Activated CD8-positive, alpha-beta T cell treated with anti-CD3 and anti-CD28 coated beads, Interleukin-2, amount 10 ng/mL, durations not matched to agents 7 days and 5 days (primary cell): ENCODE data around the gene NCCRP1. TPM values are rescaled to one million over a fixed set of nuclear protein-coding genes. Genes with fewer than 3 reads are reported as not detected.
"Not testable (repeated sequence)": the region's sequence is repeated elsewhere in the genome, so short reads cannot be mapped to it uniquely, and the experiment has no call there.

Experiments
- ATAC-seq: fragments of 150-1000 bp; cut with Tn5 transposase; one replicate; pipeline ENCODE4 v1.10.0; 2021; ENCODE audit warnings: moderate library complexity
- CTCF ChIA-PET: fragments of 350-600 bp; sonication (Branson Sonifier 250); formaldehyde crosslinking; loops from one replicate; lab custom pipeline; 2021; ENCODE audit warnings: antibody characterized with exemption; lab: Charles Lee
- POLR2A ChIA-PET: fragments of 350-600 bp; sonication (Branson Sonifier 250); formaldehyde crosslinking; loops from one replicate; lab custom pipeline; 2021; ENCODE audit warnings: antibody characterized with exemption; lab: Charles Lee
- DNase-seq: peaks from one replicate; pipeline ENCODE4 v3.0.0-alpha.2; 2020
- H3K27ac Mint-ChIP-seq: one replicate; pipeline ENCODE4 v1.8.0; 2021; ENCODE audit warnings: mild to moderate bottlenecking, mixed read lengths
- H3K27me3 Mint-ChIP-seq: one replicate; pipeline ENCODE4 v1.8.0; 2021; ENCODE audit warnings: low read depth, mixed read lengths
- H3K36me3 Mint-ChIP-seq: one replicate; pipeline ENCODE4 v1.8.0; 2021; ENCODE audit warnings: low read depth, mixed read lengths
- H3K4me1 Mint-ChIP-seq: one replicate; pipeline ENCODE4 v1.8.0; 2021; ENCODE audit warnings: low read depth, mixed read lengths
- H3K4me3 Mint-ChIP-seq: one replicate; pipeline ENCODE4 v1.8.0; 2021; ENCODE audit warnings: mild to moderate bottlenecking, mixed read lengths
- H3K9me3 Mint-ChIP-seq: one replicate; pipeline ENCODE4 v1.8.0; 2022; ENCODE audit warnings: mixed read lengths; ENCODE audit not compliant: insufficient read depth
- total RNA-seq, 2 experiments: library from RNA; stranded (reverse); gene quantifications; one replicate each; pipeline ENCODE4 v1.2.3, GENCODE V29; 2021

Gene NCCRP1
- total RNA-seq, 2 experiments from 2014 or later, result not detected

DNA sequence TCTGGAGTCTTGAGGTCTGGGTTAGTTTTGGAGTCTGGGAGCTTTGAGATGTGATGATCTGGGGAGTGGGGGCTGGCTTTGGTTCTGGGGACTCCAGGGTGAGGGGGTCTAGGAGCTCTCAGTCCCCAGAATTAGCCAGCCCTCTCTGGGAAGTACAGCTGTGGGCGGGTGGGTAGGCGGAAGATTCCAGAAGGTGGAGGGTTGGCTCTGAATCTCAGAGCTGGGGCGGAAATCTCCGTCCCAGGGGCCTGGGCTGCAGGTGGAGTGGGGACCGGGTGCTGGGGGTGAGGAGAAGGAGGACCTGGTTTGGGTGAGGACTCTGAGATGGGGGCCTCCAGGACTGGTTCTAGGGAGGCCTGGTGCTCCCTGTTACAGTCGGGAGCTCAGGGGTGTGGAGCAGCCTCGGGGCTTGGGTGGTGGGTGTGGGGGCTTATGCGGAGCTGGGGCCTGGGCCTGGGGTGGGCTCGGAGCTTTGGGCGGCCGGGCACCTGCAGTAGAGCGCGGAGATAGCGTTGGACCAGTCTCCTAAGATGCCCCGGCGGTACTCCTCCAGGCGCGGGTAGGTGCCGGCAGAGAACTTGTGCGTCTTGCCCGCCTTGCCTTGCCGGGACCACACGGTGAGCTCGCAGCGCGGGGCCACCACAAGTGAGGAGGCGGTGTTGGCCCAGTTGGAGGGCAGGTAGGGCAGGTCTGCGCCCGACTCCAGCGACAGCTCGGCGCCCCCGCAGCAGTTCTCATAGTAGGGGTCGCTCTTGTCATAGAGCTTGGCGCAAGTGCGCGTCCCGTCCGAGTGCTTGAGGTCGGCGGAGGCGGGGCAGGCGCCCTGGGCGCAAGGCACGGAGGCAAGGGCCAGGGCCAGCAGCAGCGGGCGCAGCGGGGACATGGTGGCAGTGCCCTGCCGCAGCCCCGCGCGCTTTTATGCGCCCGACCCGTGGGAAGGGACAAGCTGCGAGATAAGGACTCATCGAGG lies 6.9 kb downstream of the NCCRP1 start, which contains the start of gene SYCN:
Gene SYCN, minus strand, starts transcription at position 892 of the 970 bp plus-strand sequence. Its CDS starts 9 bp downstream, at position 883.
- no peaks in the 10 kb centered on the region for H3K9me3 Mint-ChIP-seq
- POLR2A ChIA-PET, result no interaction called here
- peaks cover 50% of the 10 kb centered on the region for H3K27me3 Mint-ChIP-seq
- no peaks in the 10 kb centered on the region for H3K36me3 Mint-ChIP-seq
- no peaks in the 10 kb centered on the region for H3K4me1 Mint-ChIP-seq
- H3K27ac Mint-ChIP-seq, result no peak within 1 kb of the TSS
- DNase-seq (no peak), ATAC-seq (no peak)
- CTCF ChIA-PET, result interaction anchor here (0.6 kb wide), 1 partner anchor 198 kb away, joined by 3 read pairs; no protein-coding TSS in a partner anchor
- no peak within 1 kb of the TSS for H3K4me3 Mint-ChIP-seq

GRCh38 chr19:39205449-39205764 lies 8.6 kb downstream of the NCCRP1 start:
- H3K36me3 Mint-ChIP-seq, result no peaks in the 10 kb centered on the region
- ATAC-seq, result no peak
- CTCF ChIA-PET, result interaction anchor here (0.6 kb wide), 1 partner anchor 63 kb away, joined by 3 read pairs; no protein-coding TSS in a partner anchor

DNA sequence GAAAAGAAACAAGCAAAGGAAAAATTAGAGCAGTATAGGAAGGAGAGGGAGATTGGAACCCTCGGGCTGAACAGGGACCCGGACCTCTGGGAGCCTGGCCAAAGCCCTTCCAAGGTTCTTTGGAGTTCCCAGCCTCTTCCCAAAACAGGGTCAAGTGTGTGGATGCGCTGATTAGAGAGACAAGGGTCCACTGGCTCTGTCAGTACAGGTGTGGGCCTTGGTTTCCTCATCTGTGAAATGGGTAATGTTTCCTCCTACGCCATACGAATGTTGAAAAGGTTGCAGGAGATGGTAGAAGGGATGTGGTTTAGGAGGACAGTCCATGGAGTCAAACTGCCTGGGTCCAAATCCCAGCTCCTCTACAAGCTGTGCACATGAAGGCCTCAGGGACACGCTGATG lies 9.4 kb downstream of the NCCRP1 start:
- no peak overlapping the region for H3K27ac Mint-ChIP-seq
- ATAC-seq, result no peak
- H3K27me3 Mint-ChIP-seq, result peaks cover 45% of the 10 kb centered on the region

More at GRCh38 chr19:39205449-39205764, 8.6 kb downstream of the NCCRP1 start:
- no peak overlapping the region for H3K4me3 Mint-ChIP-seq
- no peaks in the 10 kb centered on the region for H3K4me1 Mint-ChIP-seq
- no peak overlapping the region for H3K27ac Mint-ChIP-seq
- DNase-seq, result no peak
- POLR2A ChIA-PET, result no interaction called here
- peaks cover 50% of the 10 kb centered on the region for H3K27me3 Mint-ChIP-seq
- H3K9me3 Mint-ChIP-seq, result no peaks in the 10 kb centered on the region

DNA sequence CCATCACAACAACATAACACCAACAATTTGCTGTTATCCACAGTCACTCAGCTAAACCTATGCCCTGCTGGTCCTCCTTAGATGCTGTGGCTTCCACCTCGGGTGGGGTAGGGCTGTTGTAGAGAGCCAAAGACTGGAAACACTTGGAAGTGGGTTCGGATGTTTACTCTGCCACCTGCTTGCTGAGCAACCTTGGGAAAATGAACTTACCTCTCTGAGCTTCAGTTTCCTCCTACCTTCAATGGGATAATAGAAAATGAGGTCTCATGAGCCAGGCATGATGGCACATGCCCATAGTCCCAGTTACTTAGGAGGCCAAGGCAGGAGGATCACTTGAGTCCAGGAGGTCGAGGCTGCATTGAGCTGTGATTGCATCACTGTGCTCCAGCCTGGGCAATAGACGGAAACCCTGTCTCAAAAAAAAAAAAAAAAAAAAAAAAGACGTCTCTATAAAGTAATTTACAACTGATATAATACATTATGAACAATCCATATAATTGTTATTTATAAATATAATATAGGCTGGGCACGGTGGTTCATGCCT lies 10.6 kb downstream of the NCCRP1 start:
- H3K4me1 Mint-ChIP-seq, result no peaks in the 10 kb centered on the region
- H3K4me3 Mint-ChIP-seq, result no peak overlapping the region
- ChIA-PET POLR2A (no interaction called here), CTCF (no interaction called here)
- peaks cover 41% of the 10 kb centered on the region for H3K27me3 Mint-ChIP-seq
- no peaks in the 10 kb centered on the region for H3K9me3 Mint-ChIP-seq
- ATAC-seq (no peak), DNase-seq (no peak)
- H3K36me3 Mint-ChIP-seq, result no peaks in the 10 kb centered on the region
- no peak overlapping the region for H3K27ac Mint-ChIP-seq

More for the DNA sequence above, 9.4 kb downstream of the NCCRP1 start:
- Mint-ChIP-seq H3K36me3 (no peaks in the 10 kb centered on the region), H3K4me3 (no peak overlapping the region), H3K4me1 (no peaks in the 10 kb centered on the region), H3K9me3 (no peaks in the 10 kb centered on the region)
- ChIA-PET POLR2A (no interaction called here), CTCF (interaction anchor here (0.6 kb wide), 1 partner anchor 63 kb away, joined by 3 read pairs; no protein-coding TSS in a partner anchor)
- DNase-seq, result no peak

- H3K4me3 Mint-ChIP-seq, result no peak overlapping the region
- H3K27ac Mint-ChIP-seq, result no peak overlapping the region
- POLR2A ChIA-PET, result no interaction called here
Measured at GRCh38 chr19:39208175-39208795, 11.5 kb downstream of the NCCRP1 start.

DNA sequence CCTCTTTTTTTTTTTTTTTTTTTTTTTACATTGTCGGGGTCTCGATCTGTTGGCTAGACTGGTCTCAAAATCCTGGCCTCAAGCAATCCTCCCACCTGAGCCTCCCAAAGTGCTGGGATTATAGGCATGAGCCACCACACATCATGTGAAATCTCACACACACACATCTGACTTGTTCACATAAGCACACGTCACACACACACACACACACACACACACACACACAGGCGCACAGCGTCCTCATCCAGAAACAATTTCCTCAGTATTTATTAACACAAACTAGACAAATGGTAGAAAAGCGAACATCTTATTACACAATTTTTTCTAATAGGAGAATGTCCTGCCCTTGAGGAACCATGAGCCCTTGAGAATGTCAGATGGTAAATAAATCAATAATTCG lies 12.4 kb downstream of the NCCRP1 start:
- H3K36me3 Mint-ChIP-seq, result no peaks in the 10 kb centered on the region
- DNase-seq, result no peak
- H3K27me3 Mint-ChIP-seq, result peaks cover 26% of the 10 kb centered on the region
- no peak overlapping the region for H3K27ac Mint-ChIP-seq
- no peaks in the 10 kb centered on the region for H3K4me1 Mint-ChIP-seq
- no peak for ATAC-seq
- H3K4me3 Mint-ChIP-seq, result no peak overlapping the region
- POLR2A ChIA-PET, result no interaction called here
- CTCF ChIA-PET, result no interaction called here
- no peaks in the 10 kb centered on the region for H3K9me3 Mint-ChIP-seq

More at GRCh38 chr19:39208175-39208795, 11.5 kb downstream of the NCCRP1 start:
- CTCF ChIA-PET, result no interaction called here
- H3K36me3 Mint-ChIP-seq, result no peaks in the 10 kb centered on the region
- DNase-seq (no peak), ATAC-seq (no peak)
- no peaks in the 10 kb centered on the region for H3K9me3 Mint-ChIP-seq
- peaks cover 35% of the 10 kb centered on the region for H3K27me3 Mint-ChIP-seq
- H3K4me1 Mint-ChIP-seq, result no peaks in the 10 kb centered on the region

DNA sequence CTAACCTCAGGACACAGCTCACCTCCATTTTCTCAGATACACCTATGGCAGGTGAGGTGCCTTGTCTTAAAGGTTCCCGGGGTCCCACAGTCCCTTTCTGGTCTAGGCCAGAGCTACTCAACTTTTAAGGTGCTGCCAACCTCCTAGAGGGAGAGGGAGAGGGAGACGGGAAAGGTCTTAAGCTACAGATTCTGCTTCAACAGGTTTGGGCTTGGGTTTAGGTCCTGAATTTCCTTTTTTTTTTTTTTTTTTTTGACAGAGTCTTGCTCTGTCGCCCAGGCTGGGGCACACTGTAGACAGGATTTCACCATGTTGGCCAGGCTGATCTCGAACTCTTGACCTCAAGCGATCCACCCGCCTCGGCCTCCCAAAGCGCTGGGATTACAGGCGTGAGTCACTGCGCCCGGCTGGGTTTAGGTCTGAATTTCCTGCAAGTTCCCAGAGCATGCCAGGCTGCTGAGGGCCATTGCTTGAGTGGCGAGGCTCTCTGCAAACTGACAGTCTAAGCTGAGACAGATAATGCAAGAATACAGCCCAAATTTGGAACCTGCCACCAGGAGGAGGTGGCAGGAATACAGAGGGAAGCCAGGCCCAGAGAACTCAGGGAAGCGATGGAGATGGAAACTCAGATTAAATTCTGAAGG lies 15.1 kb downstream of the NCCRP1 start:
- no peak for DNase-seq
- H3K27me3 Mint-ChIP-seq, result peaks cover 13% of the 10 kb centered on the region
- CTCF ChIA-PET, result interaction anchor here (1.0 to 2.9 kb wide), 7 partner anchors 26 to 200 kb away, joined by 3 to 13 read pairs (median 4); partner anchors contain the start of genes GMFG, MED29 and PAF1
- ATAC-seq, result no peak
- H3K9me3 Mint-ChIP-seq, result no peaks in the 10 kb centered on the region
- no peaks in the 10 kb centered on the region for H3K36me3 Mint-ChIP-seq
- no peak overlapping the region for H3K27ac Mint-ChIP-seq
- H3K4me3 Mint-ChIP-seq, result no peak overlapping the region
- no peaks in the 10 kb centered on the region for H3K4me1 Mint-ChIP-seq
- POLR2A ChIA-PET, result interaction anchor here (0.5 to 1.2 kb wide), 3 partner anchors 25 to 224 kb away, joined by 3 to 4 read pairs (median 3); partner anchors contain the start of gene RPS16

DNA sequence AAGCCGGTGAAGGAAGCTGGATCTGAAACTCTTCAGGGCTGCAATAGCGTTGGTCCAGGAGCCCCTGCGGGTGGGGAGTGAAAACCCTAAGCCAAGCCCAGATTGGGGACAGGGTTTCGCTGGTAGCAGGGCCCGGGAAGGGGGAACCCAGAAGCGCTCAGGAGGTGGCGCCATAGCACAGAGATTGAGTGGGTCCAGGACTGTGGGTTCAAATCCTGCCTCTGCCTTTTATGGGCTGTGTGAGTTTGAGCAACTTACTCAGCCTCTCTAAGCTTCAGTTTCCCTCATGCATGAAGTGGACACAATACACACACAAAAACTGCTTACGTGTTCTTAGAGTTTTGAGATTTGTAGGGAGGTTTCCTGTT lies 15.6 kb downstream of the NCCRP1 start:
- peak; percentile 80 for DNase-seq
- ChIA-PET CTCF (interaction anchor here (0.6 to 2.9 kb wide), 9 partner anchors 25 to 700 kb away, joined by 3 to 13 read pairs (median 3); partner anchors contain the start of genes GMFG, MED29, PAF1 and PLEKHG2), POLR2A (interaction anchor here (1.0 to 1.2 kb wide), 2 partner anchors 115 to 223 kb away, joined by 3 to 4 read pairs; partner anchors contain the start of gene RPS16)
- H3K27ac Mint-ChIP-seq, result no peak overlapping the region
- H3K27me3 Mint-ChIP-seq, result peaks cover 15% of the 10 kb centered on the region
- no peaks in the 10 kb centered on the region for H3K9me3 Mint-ChIP-seq
- H3K36me3 Mint-ChIP-seq, result no peaks in the 10 kb centered on the region
- H3K4me1 Mint-ChIP-seq, result peaks cover 2% of the 10 kb centered on the region
- H3K4me3 Mint-ChIP-seq, result no peak overlapping the region
- peak; percentile 91 for ATAC-seq

DNA sequence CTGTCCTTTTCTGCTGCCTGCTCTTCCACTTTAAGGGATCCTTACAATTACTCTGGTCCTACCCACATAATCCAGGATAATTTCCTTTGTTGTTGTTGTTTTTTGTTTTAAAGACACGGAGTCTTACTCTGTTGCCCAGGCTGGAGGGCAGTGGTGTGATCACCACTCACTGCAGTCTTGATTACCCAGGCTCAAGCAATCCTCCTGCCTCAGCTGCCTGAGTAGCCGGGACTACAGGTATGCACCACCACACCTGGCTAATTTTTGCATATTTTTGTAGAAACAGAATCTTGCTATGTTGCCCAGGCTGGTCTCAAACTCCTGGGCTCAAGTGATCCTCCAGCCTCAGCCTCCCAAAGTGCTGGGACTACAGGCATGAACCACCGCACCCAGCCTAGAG lies 18.6 kb downstream of the NCCRP1 start:
- H3K4me3 Mint-ChIP-seq, H3K27ac Mint-ChIP-seq, DNase-seq, H3K9me3 Mint-ChIP-seq, H3K4me1 Mint-ChIP-seq, H3K36me3 Mint-ChIP-seq, CTCF ChIA-PET, ATAC-seq, POLR2A ChIA-PET, H3K27me3 Mint-ChIP-seq: not testable (repeated sequence)

- no peak for DNase-seq
- no peak overlapping the region for H3K4me3 Mint-ChIP-seq
- H3K27ac Mint-ChIP-seq, result no peak overlapping the region
- H3K36me3 Mint-ChIP-seq, result no peaks in the 10 kb centered on the region
- H3K27me3 Mint-ChIP-seq, result peaks cover 16% of the 10 kb centered on the region
- ATAC-seq, result no peak
- H3K4me1 Mint-ChIP-seq, result peaks cover 5% of the 10 kb centered on the region
- CTCF ChIA-PET, result interaction anchor here (1.5 kb wide), 1 partner anchor 110 kb away, joined by 3 read pairs; no protein-coding TSS in a partner anchor
- POLR2A ChIA-PET, result no interaction called here
- no peaks in the 10 kb centered on the region for H3K9me3 Mint-ChIP-seq
Measured at GRCh38 chr19:39217094-39217493, 20.3 kb downstream of the NCCRP1 start.
